Motor neuron (in vitro differentiated cells): ENCODE measurements around the gene ADORA2A. TPM values are rescaled to one million over a fixed set of nuclear protein-coding genes. Genes with fewer than 3 reads are reported as not detected.

Source experiments
- ATAC-seq, 8 experiments: fragments of 200-7000 bp; cut with Tn5 transposase; replicated peaks in 6 of 8; 2 replicates each; pipeline ENCODE4 v1.8.0; 2021; ENCODE audit warnings: mild to moderate bottlenecking in 8 of 8, moderate library complexity in 8 of 8
- H3K27ac ChIP-seq, 2 donors: fragments of 250-450 bp; sonication (Bioruptor Pico); 2 replicates each; pipeline ENCODE4 v1.9.0; 2021; ENCODE audit warnings: antibody characterized with exemption in 2 of 2, mild to moderate bottlenecking in 2 of 2, moderate library complexity in 1 of 2
- H3K4me1 ChIP-seq, 2 donors: fragments of 250-450 bp; sonication (Bioruptor Pico); replicated peaks in 1 of 2; 2 replicates each; pipeline ENCODE4 v1.6.1; 2021; ENCODE audit warnings: antibody characterized with exemption in 2 of 2, mild to moderate bottlenecking in 2 of 2, moderate library complexity in 1 of 2
- H3K4me3 ChIP-seq, 5 donors: fragments of 250-450 bp; sonication (Bioruptor Pico); 2 replicates each; pipeline ENCODE4 v1.9.0; 2021; ENCODE audit warnings: antibody characterized with exemption in 5 of 5, mild to moderate bottlenecking in 5 of 5, moderate library complexity in 4 of 5
- WGBS, 10 experiments: fragments of 450-650 bp; shearing (Covaris generic); methylation state at CpG; one replicate each; pipeline ENCODE4 v1.0.0; 2022; 5-methylcytosine and 5-hydroxymethylcytosine counted together
- in situ Hi-C, 9 experiments: fragments of 400-800 bp; cut with MboI; loops; one replicate each; pipeline ENCODE4 v1.15.0; 2021; ENCODE audit warnings: low sequenced_read_pairs in 9 of 9, low pct_unique_long_range_greater_than_20kb in 2 of 9; ENCODE audit not compliant: unreplicated experiment in 9 of 9
- total RNA-seq, 8 experiments: library from RNA; unstranded; fragments of 300-600 nt; gene quantifications; 2 replicates each; pipeline versions ENCODE4 v1.2.3 to v1.2.4, GENCODE V29; 2022

Gene ADORA2A
- total RNA-seq, 8 experiments from 2014 or later, result 0.20 to 3.4 (median 2.1) TPM

DNA sequence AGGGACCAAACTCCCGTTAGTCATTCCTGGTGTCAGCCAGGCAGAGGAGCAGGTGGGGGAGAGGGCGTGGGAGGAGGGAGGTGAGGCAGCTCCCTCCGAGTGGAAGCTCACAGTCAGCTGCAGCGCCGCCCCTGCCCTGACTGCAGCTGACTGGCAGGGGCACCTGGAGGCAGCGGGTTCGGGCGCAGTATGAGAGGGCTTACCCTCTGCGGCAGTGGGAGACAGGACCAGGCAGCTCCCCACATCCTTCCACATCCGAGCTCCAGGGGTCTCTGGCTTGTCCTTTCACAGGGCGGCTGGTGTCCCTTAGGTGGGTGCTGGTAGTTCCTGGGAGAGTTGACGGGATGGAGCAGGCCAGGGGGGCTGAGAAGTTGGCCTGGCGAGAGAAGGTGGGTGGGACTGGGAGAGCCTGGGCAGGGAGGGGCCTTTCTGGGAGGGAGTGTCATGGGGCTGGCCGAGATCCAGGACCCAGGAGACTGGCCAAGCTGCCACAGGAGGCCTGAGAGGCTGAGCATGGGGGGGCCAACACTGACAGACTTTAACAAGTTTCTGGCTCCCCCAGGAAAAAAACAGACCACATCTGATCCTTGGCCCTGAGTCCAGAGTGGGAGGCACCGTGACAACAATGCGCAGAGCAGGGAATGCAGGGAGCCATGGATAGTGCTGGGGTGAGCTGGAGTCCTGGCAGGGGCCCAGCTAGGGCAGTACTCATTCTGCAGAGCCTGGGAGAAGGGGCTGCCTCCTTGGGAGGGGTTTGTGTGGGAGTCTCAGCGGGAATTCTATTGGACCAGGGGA is 4.9 kb downstream of the ADORA2A start:
- WGBS, 10 experiments, result 0 to 90% (median 59%) methylated on average over 1 to 8 of the region's 17 CpGs; no CpG with 5 or more reads in 4 of the 10 experiments
- Histone ChIP-seq H3K4me3 (no peak overlapping the region), H3K27ac (no peak overlapping the region), H3K4me1 (peaks cover 0 to 24% of the 10 kb centered on the region in 2 donors)
- ATAC-seq, result peak; percentile 45 to 94 (median 91)
- in situ Hi-C loops, result no loop called here

- WGBS, 10 experiments, result 80 to 100% (median 100%) methylated on average over 1 to 9 of the region's 34 CpGs; no CpG with 5 or more reads in 5 of the 10 experiments
- Histone ChIP-seq H3K27ac (no peak overlapping the region), H3K4me3 (no peak overlapping the region), H3K4me1 (peaks cover 0 to 24% of the 10 kb centered on the region in 2 donors)
- ATAC-seq, result peak in 5 of 8 experiments; percentile 1 to 10 (median 4)
- in situ Hi-C loops, result no loop called here
These were observed 5.8 kb downstream of the ADORA2A start for GRCh38 chr22:24433001-24433827.

GRCh38 chr22:24433828-24434470 is 6.5 kb downstream of the ADORA2A start:
- peak in 3 of 8 experiments; percentile 55 to 76 (median 73) for ATAC-seq
- no peak overlapping the region for H3K27ac ChIP-seq

DNA sequence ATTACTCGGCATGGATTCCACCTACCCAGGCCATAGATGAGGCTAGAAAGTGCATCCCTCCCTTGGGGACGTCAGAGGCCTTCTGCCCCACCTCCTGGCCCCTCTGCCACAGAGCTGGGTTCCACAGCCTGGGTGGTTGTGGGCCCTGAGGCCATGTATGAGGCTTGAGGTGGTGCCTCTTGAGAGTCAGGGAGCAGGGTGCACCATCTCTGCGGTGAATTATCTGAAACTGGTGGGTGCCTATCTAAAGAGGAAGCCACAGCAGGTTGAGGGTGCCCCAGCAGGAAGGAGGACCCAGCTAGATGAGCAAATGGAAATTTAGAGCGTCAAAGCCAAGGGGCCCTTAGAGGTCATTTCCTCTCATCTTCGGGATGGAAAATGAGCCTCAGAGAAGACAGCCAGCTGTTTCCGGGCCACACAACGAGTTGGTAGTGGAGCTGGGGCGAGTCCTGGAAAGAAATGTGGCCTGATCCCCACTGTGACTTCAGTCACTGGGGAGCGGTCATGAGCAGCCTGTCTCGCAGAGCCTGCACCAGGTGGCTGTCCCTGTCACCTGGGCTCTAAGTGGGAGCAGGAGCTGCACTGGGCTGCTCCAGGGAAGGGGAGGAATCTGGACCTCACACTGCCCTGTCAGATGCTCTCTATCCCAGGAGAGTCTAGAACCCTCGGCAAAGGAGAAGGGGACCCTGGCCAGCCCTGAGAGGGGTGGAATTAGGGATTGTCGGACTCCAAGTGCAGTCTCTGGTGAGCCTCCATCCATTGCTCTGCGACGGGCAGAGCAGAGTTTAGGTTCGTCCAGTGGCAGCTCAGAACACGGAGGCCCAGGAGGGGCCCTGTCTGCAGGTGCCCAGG is 7.3 kb downstream of the ADORA2A start:
- 0 to 92% (median 54%) methylated on average over 1 to 8 of the region's 16 CpGs; no CpG with 5 or more reads in 2 of the 10 experiments for WGBS, 10 experiments
- H3K27ac ChIP-seq, result no peak overlapping the region
- in situ Hi-C loops, result no loop called here
- ATAC-seq, result peak in 2 of 8 experiments; percentile 29 to 43
- peaks cover 0 to 16% of the 10 kb centered on the region in 2 donors for H3K4me1 ChIP-seq
- no peak overlapping the region for H3K4me3 ChIP-seq

More at GRCh38 chr22:24433828-24434470, 6.5 kb downstream of the ADORA2A start:
- Histone ChIP-seq H3K4me1 (peaks cover 0 to 23% of the 10 kb centered on the region in 2 donors), H3K4me3 (no peak overlapping the region)
- 0 to 100% methylated on average over 1 of the region's 12 CpGs; no CpG with 5 or more reads in 8 of the 10 experiments for WGBS, 10 experiments
- in situ Hi-C loops, result no loop called here

GRCh38 chr22:24435323-24435645 is 7.9 kb downstream of the ADORA2A start:
- 71 to 78% methylated on average over 2 of the region's 2 CpGs; no CpG with 5 or more reads in 8 of the 10 experiments for WGBS, 10 experiments
- Histone ChIP-seq H3K4me3 (no peak overlapping the region), H3K27ac (no peak overlapping the region), H3K4me1 (peaks cover 0 to 16% of the 10 kb centered on the region in 2 donors)
- ATAC-seq, result no peak
- in situ Hi-C loops, result no loop called here

GRCh38 chr22:24435861-24436371 is 8.5 kb downstream of the ADORA2A start:
- in situ Hi-C loops, result no loop called here
- H3K4me3 ChIP-seq, result no peak overlapping the region
- WGBS, 10 experiments, result 60 to 100% (median 81%) methylated on average over 1 to 8 of the region's 13 CpGs; no CpG with 5 or more reads in 2 of the 10 experiments
- peaks cover 0 to 16% of the 10 kb centered on the region in 2 donors for H3K4me1 ChIP-seq
- no peak for ATAC-seq
- H3K27ac ChIP-seq, result no peak overlapping the region

DNA sequence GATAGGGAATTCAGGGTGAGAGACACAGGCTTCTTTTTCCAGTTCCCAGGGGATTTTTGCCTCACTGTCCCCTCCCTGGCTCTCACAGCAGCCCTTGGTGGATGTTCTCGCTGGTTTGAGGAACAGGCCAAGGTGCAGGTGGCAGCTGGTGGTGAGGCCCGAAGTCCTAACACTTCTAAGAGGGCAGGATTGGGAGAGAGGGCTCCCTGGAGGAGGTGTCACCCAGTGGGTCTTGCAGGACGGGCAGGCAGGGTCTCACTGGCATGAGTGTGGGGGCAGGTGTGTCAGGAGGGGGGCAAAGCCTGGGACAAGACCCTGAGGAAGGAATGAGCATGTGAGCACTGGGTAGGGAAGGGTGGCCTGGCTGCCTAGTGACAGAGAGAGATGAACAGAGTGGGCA is 9.2 kb downstream of the ADORA2A start:
- Histone ChIP-seq H3K4me3 (no peak overlapping the region), H3K4me1 (peaks cover 0 to 16% of the 10 kb centered on the region in 2 donors), H3K27ac (no peak overlapping the region)
- in situ Hi-C loops, result no loop called here
- no peak for ATAC-seq
- WGBS, 10 experiments, result 40 to 86% (median 63%) methylated on average over 1 to 2 of the region's 3 CpGs; no CpG with 5 or more reads in 7 of the 10 experiments

GRCh38 chr22:24437091-24437490 is 9.7 kb downstream of the ADORA2A start:
- in situ Hi-C loops, result no loop called here
- H3K27ac ChIP-seq, result no peak overlapping the region

GRCh38 chr22:24437741-24438328 is 10.4 kb downstream of the ADORA2A start:
- Histone ChIP-seq H3K4me3 (no peak overlapping the region), H3K4me1 (peaks cover 0 to 6% of the 10 kb centered on the region in 2 donors), H3K27ac (no peak overlapping the region)
- WGBS, 10 experiments, result 52 to 100% (median 80%) methylated on average over 1 to 4 of the region's 5 CpGs; no CpG with 5 or more reads in 2 of the 10 experiments
- ATAC-seq, result no peak
- in situ Hi-C loops, result no loop called here

More at GRCh38 chr22:24437091-24437490, 9.7 kb downstream of the ADORA2A start:
- ATAC-seq, result no peak
- 40 to 100% (median 100%) methylated on average over 1 to 3 of the region's 4 CpGs; no CpG with 5 or more reads in 3 of the 10 experiments for WGBS, 10 experiments
- H3K4me3 ChIP-seq, result no peak overlapping the region
- H3K4me1 ChIP-seq, result peaks cover 0 to 13% of the 10 kb centered on the region in 2 donors

DNA sequence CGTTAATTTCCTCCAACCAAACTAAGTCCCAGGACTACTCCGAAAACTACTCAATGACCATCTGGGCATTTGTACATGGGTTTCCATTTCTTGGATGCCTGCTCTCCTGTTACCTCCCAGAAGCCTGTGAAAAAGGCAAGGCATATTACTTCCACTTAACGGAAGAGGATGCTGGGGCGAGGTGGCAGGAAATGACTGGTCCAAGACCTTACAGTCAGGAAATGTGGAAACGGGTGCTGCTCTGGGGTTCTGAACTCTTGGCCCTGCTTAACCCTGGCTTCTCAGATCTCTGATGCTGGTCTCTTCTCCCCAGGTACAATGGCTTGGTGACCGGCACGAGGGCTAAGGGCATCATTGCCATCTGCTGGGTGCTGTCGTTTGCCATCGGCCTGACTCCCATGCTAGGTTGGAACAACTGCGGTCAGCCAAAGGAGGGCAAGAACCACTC is 12.9 kb downstream of the ADORA2A start:
- Histone ChIP-seq H3K4me3 (no peak overlapping the region), H3K4me1 (peaks cover 3 to 7% of the 10 kb centered on the region in 2 donors), H3K27ac (no peak overlapping the region)
- in situ Hi-C loops, result no loop called here
- no peak for ATAC-seq
- WGBS, 10 experiments, result 60 to 100% (median 93%) methylated on average over 2 to 9 of the region's 10 CpGs; no CpG with 5 or more reads in 3 of the 10 experiments

DNA sequence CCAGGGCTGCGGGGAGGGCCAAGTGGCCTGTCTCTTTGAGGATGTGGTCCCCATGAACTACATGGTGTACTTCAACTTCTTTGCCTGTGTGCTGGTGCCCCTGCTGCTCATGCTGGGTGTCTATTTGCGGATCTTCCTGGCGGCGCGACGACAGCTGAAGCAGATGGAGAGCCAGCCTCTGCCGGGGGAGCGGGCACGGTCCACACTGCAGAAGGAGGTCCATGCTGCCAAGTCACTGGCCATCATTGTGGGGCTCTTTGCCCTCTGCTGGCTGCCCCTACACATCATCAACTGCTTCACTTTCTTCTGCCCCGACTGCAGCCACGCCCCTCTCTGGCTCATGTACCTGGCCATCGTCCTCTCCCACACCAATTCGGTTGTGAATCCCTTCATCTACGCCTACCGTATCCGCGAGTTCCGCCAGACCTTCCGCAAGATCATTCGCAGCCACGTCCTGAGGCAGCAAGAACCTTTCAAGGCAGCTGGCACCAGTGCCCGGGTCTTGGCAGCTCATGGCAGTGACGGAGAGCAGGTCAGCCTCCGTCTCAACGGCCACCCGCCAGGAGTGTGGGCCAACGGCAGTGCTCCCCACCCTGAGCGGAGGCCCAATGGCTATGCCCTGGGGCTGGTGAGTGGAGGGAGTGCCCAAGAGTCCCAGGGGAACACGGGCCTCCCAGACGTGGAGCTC is 13.5 kb downstream of the ADORA2A start:
- 82 to 100% (median 98%) methylated on average over 1 to 12 of the region's 30 CpGs; no CpG with 5 or more reads in 2 of the 10 experiments for WGBS, 10 experiments
- Histone ChIP-seq H3K27ac (no peak overlapping the region), H3K4me1 (peaks cover 8 to 12% of the 10 kb centered on the region in 2 donors), H3K4me3 (no peak overlapping the region)
- in situ Hi-C loops, result no loop called here
- ATAC-seq, result no peak
